A549 (cell line): ENCODE results near the gene MAPK9.

Source experiments
- POLR2A ChIP-seq: IDR thresholded peaks from 2 replicates; pipeline ENCODE4 v1.6.1; 2012; ENCODE audit warnings: mild to moderate bottlenecking, low read length
- TF ChIP-seq, protein P1 (sequence below): fragments of >200 bp; sonication (Bioruptor Twin); formaldehyde crosslinking; IDR thresholded peaks from 3 replicates; pipeline ENCODE4 v1.5.1; 2016

DNA sequence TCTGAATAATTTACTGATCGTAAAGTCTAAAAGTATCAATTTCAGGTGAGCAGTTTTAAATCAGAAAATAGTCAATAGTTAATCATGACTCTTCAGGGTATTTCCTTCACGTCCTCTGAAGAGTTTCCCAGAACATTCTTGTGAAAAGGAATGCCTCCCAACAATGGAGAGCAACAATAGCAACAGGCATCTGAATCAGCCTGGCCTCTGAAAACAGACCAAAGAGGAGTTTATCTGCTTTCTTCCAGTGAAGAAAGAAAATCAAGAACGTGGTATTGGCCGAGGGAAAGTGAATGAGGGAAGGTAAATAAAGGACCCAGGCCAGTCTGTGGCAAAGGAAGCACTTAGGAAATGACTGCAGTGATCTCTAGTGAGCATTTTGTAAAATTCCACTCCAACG, 56.8 kb downstream of the MAPK9 start:
- TF ChIP-seq POLR2A = no peak
- TF ChIP-seq, protein P1, sequence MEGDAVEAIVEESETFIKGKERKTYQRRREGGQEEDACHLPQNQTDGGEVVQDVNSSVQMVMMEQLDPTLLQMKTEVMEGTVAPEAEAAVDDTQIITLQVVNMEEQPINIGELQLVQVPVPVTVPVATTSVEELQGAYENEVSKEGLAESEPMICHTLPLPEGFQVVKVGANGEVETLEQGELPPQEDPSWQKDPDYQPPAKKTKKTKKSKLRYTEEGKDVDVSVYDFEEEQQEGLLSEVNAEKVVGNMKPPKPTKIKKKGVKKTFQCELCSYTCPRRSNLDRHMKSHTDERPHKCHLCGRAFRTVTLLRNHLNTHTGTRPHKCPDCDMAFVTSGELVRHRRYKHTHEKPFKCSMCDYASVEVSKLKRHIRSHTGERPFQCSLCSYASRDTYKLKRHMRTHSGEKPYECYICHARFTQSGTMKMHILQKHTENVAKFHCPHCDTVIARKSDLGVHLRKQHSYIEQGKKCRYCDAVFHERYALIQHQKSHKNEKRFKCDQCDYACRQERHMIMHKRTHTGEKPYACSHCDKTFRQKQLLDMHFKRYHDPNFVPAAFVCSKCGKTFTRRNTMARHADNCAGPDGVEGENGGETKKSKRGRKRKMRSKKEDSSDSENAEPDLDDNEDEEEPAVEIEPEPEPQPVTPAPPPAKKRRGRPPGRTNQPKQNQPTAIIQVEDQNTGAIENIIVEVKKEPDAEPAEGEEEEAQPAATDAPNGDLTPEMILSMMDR = no peak
